GM03348 (cell line): ENCODE measurements around the gene POTEB2.
"Not testable (repeated sequence)": the region's sequence is repeated elsewhere in the genome, so short reads cannot be mapped to it uniquely, and the experiment has no call there.

Experiments
- DNase-seq: peaks from one replicate; pipeline ENCODE4 v3.0.0; 2012; ENCODE audit warnings: low spot score

The POTEB2 gene

GRCh38 chr15:20866214-20866613 is at the start of gene POTEB2:
Gene POTEB2 (minus strand): TSS chr15:20866314. CDS start chr15:20866281, 33 bp downstream.
- not testable (repeated sequence) for DNase-seq

DNA sequence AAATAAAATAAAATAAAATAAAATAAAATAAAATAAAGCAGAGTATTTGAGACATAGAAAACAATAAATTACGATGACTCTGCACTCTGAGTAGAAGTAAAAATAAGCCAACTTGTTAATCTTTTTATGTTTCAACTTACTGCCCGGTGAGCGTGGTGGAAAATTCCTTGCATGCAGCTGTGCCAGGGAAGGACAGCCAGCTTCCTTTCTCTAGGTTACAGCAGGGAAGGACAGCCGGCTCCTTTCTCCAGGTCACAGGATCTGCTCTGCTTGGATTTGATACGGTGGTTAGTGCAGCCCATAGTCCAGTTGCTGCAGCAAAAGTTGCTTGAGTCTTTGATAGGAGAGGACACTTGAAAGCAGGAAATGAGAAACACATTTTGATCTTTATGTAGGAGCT is 13.8 kb upstream of the POTEB2 start:
- not testable (repeated sequence) for DNase-seq

DNA sequence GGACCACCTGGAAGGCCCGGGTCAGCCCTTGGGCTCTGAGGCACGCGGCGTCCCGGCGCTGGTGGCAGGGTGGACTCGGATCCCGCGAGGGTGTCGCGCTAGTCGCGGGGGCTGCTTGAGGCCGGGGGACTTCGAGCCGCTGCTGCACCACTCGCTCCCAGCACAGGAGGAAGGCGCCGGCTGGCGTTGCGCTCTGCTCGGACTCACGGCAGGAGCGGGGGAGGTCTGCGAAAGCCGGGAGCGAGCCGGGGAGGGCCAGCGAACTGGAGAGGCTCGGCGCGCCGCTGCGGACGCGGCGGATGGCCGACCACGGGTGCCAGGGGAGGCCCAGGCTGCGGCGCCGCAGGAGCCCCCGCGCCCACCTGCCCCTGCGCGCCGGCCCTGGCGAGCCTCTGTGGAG is 12.3 kb upstream of the POTEB2 start:
- DNase-seq: not testable (repeated sequence)

DNA sequence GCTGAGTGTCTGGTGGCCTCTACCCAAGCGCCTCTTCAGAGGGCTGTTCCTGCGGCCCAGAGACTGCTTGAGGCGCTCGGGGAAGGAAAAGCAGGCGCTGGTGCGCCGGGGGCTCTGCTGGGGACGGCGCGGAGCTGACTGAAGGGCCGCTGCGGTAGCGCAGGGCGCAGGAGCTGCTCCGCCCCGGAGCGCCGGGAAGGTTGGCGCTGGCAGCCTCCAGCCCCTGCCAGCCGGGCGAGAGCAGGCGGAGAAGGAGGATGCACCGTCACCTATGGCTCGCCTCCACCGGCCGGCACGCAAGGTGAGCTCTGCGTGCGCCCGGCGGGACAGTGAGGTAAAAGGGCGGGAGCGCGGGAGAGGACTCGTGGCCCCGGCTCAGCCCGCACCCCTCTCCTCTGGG is 11.7 kb upstream of the POTEB2 start:
- not testable (repeated sequence) for DNase-seq
